DOHH2 (cell line): ENCODE results near the gene KDM5B.

ENCODE experiments used
- EZH2phosphoT487 ChIP-seq: fragments of 200-600 bp; sonication (generic); IDR thresholded peaks from 2 replicates; pipeline ENCODE4 v1.6.1; 2017; ENCODE audit warnings: borderline replicate concordance, mild to moderate bottlenecking, antibody characterized with exemption, low read length, moderate library complexity, mixed read lengths
- TF ChIP-seq, protein P1 (sequence below): fragments of 200-600 bp; sonication (generic); IDR thresholded peaks from one replicate; pipeline ENCODE4 v1.5.1; 2014; ENCODE audit warnings: antibody characterized with exemption, mild to moderate bottlenecking, low read depth, low read length; ENCODE audit not compliant: poor library complexity, severe bottlenecking

DNA sequence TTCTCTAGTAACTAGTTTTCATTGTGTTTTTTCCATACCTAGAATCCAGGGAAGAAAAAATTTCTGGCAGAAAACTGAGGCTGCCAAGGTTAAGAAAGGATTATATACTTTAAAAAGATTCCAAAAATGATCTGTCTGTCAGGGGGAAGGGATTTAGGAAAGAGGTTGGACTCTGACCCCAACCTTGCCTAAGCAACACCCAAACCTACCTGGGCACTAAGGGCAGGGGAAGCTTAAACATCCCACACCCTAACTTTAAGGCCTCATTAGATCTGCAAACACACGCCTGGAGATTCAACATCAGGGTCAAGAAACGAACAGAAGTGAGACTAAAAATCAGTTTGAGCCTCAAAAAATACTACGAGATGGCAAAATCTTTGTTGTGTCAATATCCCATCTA lies 19.4 kb downstream of the KDM5B start:
- TF ChIP-seq, protein P1, sequence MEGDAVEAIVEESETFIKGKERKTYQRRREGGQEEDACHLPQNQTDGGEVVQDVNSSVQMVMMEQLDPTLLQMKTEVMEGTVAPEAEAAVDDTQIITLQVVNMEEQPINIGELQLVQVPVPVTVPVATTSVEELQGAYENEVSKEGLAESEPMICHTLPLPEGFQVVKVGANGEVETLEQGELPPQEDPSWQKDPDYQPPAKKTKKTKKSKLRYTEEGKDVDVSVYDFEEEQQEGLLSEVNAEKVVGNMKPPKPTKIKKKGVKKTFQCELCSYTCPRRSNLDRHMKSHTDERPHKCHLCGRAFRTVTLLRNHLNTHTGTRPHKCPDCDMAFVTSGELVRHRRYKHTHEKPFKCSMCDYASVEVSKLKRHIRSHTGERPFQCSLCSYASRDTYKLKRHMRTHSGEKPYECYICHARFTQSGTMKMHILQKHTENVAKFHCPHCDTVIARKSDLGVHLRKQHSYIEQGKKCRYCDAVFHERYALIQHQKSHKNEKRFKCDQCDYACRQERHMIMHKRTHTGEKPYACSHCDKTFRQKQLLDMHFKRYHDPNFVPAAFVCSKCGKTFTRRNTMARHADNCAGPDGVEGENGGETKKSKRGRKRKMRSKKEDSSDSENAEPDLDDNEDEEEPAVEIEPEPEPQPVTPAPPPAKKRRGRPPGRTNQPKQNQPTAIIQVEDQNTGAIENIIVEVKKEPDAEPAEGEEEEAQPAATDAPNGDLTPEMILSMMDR, result no peak
- TF ChIP-seq EZH2phosphoT487, result no peak
